HFFc6 (cell line): ENCODE measurements around the gene SYT6. TPM values are rescaled to one million over a fixed set of nuclear protein-coding genes. Genes with fewer than 3 reads are reported as not detected.

Experiments
- DNase-seq: peaks from one replicate; pipeline ENCODE4 v3.0.0-alpha.2; 2018
- H3K27ac Mint-ChIP-seq: 2 replicates; pipeline ENCODE4 v1.8.0; 2020; ENCODE audit warnings: mild to moderate bottlenecking, mixed read lengths
- H3K27me3 Mint-ChIP-seq: 2 replicates; pipeline ENCODE4 v1.8.0; 2021; ENCODE audit warnings: mild to moderate bottlenecking, moderate library complexity, mixed read lengths; ENCODE audit not compliant: insufficient read depth
- H3K36me3 Mint-ChIP-seq: 2 replicates; pipeline ENCODE4 v1.8.0; 2021; ENCODE audit warnings: low read depth, mixed read lengths
- H3K4me1 Mint-ChIP-seq: 2 replicates; pipeline ENCODE4 v1.8.0; 2020; ENCODE audit warnings: low read depth, mixed read lengths
- H3K4me3 Mint-ChIP-seq: 2 replicates; pipeline ENCODE4 v1.8.0; 2020; ENCODE audit warnings: mild to moderate bottlenecking, moderate library complexity, mixed read lengths
- H3K9me3 Mint-ChIP-seq: 2 replicates; pipeline ENCODE4 v1.8.0; 2020; ENCODE audit warnings: mild to moderate bottlenecking, mixed read lengths
- CTCF ChIP-seq: fragments of 200-600 bp; sonication (generic); IDR thresholded peaks from 2 replicates; pipeline ENCODE4 v1.5.0; 2021; ENCODE audit warnings: antibody characterized with exemption, mild to moderate bottlenecking
- total RNA-seq, 6 experiments: library from RNA; stranded (reverse); fragmentation: NEBNext Ultra II Directional; extraction: Animal tissue kit (Norgen Biotek cat#: 25700); gene quantifications; 2 replicates in 1 of 6; 3 replicates in 5 of 6; pipeline ENCODE4 v1.2.3, GENCODE V29; 2021

Gene SYT6
- total RNA-seq, 6 experiments from 2014 or later: not detected

- no peak for DNase-seq
- no peaks in the 10 kb centered on the region for H3K4me1 Mint-ChIP-seq
- peaks cover 41% of the 10 kb centered on the region for H3K27me3 Mint-ChIP-seq
- H3K9me3 Mint-ChIP-seq: no peaks in the 10 kb centered on the region
- no peak overlapping the region for H3K27ac Mint-ChIP-seq
- H3K4me3 Mint-ChIP-seq: no peak overlapping the region
- H3K36me3 Mint-ChIP-seq: no peaks in the 10 kb centered on the region
- no peak for TF ChIP-seq CTCF
Observed at GRCh38 chr1:114082304-114082630, 71.4 kb downstream of the SYT6 start.

- no peaks in the 10 kb centered on the region for H3K9me3 Mint-ChIP-seq
- no peak for TF ChIP-seq CTCF
- H3K27ac Mint-ChIP-seq: no peak overlapping the region
- H3K4me3 Mint-ChIP-seq: no peak overlapping the region
- H3K27me3 Mint-ChIP-seq: peaks cover 35% of the 10 kb centered on the region
- H3K36me3 Mint-ChIP-seq: no peaks in the 10 kb centered on the region
- no peaks in the 10 kb centered on the region for H3K4me1 Mint-ChIP-seq
- no peak for DNase-seq
Observed at GRCh38 chr1:114081437-114082303, 72.0 kb downstream of the SYT6 start.

GRCh38 chr1:114080511-114081436 lies 72.9 kb downstream of the SYT6 start:
- no peaks in the 10 kb centered on the region for H3K4me1 Mint-ChIP-seq
- no peak for TF ChIP-seq CTCF
- no peak overlapping the region for H3K4me3 Mint-ChIP-seq
- no peaks in the 10 kb centered on the region for H3K36me3 Mint-ChIP-seq
- H3K27ac Mint-ChIP-seq: no peak overlapping the region
- H3K27me3 Mint-ChIP-seq: peaks cover 34% of the 10 kb centered on the region
- H3K9me3 Mint-ChIP-seq: no peaks in the 10 kb centered on the region
- DNase-seq: no peak

GRCh38 chr1:114079596-114080190 lies 74.0 kb downstream of the SYT6 start:
- no peaks in the 10 kb centered on the region for H3K4me1 Mint-ChIP-seq
- DNase-seq: no peak
- no peak overlapping the region for H3K27ac Mint-ChIP-seq
- no peaks in the 10 kb centered on the region for H3K36me3 Mint-ChIP-seq
- no peaks in the 10 kb centered on the region for H3K9me3 Mint-ChIP-seq
- TF ChIP-seq CTCF: no peak
- H3K27me3 Mint-ChIP-seq: peaks cover 34% of the 10 kb centered on the region
- H3K4me3 Mint-ChIP-seq: no peak overlapping the region

- no peaks in the 10 kb centered on the region for H3K36me3 Mint-ChIP-seq
- peaks cover 4% of the 10 kb centered on the region; the same call in 1 of the 2 replicates for H3K9me3 Mint-ChIP-seq
- peaks cover 40% of the 10 kb centered on the region for H3K27me3 Mint-ChIP-seq
- TF ChIP-seq CTCF: no peak
- H3K27ac Mint-ChIP-seq: no peak overlapping the region
- no peaks in the 10 kb centered on the region for H3K4me1 Mint-ChIP-seq
- no peak for DNase-seq
- H3K4me3 Mint-ChIP-seq: no peak overlapping the region
Observed at GRCh38 chr1:114078116-114078515, 75.6 kb downstream of the SYT6 start.
